GM19438 (cell line): ENCODE results near the gene E2F4.
A peak's percentile ranks its signal among the peaks of the same experiment; 100 is the strongest.

ENCODE experiments used
- ATAC-seq: cut with Tn5 transposase; IDR thresholded peaks from one replicate; pipeline ENCODE4 v1.9.1; 2021; ENCODE audit warnings: low read depth; ENCODE audit not compliant: unreplicated experiment

Gene E2F4

DNA sequence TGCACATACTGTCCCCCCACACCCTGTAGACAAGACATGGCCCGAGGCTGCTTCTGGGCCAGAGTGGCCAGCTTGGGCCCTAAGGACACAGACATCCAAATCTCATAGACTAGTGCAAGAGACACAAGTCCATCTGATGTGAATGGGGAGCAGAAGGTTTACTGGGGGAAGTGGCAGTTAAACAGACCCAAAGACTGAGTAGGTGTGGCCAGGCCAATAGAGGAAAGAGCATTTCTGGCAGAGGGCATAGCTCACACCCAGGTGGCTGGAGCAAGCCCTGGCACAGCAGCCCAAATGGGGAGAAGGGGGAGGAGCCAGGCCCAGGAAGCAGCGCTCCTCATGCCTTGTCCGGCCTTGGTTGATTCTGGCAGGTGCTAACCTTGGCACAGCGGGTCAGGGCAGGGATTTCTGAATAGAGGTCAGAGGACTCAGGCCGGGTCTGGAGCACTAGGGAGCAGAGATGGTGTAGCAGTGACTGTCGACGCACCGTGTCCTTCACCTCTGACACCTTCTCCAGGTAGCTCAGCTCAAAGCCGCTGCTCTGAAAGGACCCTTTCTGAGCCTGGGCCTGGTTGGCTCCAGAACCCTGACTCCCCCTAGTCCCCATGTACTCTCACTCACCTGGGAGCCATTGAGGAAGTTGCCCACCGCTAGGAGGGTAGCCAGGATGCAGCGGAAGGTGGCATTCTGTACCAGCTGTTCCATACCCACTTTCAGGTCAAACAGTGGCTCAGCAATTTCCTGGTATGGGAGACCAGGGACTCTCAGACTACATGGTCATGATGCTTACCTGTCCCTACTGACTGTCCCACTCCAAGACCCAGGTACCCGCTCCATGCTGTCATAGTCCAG lies 39.1 kb downstream of the E2F4 start:
- no peak for ATAC-seq

DNA sequence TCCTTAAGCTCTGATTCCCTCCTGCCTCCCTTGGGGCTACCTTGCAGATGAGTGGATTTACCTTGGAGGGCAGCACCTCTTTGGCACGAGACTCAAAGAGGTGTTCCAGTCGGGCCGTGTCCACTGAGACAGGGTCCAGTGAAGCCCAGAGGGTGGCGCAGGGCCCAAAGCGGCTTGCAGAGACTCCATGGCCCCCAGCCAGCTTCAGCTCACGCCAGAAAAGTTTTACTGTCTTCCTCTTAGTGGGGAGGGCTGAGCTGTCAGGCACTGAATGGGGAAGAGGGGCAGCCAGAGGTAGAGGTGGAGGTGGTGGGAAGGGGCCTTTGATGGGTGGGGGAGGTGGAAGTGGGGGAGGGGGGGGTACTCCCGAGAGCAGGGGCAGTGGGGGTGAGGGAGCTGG lies 41.6 kb downstream of the E2F4 start:
- no peak for ATAC-seq

DNA sequence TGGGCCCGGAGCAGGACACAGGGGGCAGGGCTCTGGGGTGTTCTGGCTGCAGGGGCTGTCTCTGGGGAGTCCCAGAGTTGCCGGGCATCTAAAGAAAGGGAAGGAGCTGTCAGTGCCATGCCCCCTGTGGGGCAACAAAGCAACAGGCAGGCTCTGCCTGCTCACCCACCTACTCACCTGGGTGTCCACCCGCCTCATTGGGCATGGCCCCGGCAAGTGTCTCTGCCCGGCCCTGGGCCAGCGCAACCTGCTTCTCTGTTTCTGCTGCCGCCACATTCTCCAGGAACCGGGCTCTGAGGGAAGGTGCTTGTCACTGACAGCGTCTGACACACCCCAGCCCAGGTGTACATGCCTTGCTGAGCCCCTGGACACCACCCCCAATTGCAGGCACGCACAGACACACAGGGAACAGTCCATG lies 42.2 kb downstream of the E2F4 start:
- ATAC-seq = no peak

DNA sequence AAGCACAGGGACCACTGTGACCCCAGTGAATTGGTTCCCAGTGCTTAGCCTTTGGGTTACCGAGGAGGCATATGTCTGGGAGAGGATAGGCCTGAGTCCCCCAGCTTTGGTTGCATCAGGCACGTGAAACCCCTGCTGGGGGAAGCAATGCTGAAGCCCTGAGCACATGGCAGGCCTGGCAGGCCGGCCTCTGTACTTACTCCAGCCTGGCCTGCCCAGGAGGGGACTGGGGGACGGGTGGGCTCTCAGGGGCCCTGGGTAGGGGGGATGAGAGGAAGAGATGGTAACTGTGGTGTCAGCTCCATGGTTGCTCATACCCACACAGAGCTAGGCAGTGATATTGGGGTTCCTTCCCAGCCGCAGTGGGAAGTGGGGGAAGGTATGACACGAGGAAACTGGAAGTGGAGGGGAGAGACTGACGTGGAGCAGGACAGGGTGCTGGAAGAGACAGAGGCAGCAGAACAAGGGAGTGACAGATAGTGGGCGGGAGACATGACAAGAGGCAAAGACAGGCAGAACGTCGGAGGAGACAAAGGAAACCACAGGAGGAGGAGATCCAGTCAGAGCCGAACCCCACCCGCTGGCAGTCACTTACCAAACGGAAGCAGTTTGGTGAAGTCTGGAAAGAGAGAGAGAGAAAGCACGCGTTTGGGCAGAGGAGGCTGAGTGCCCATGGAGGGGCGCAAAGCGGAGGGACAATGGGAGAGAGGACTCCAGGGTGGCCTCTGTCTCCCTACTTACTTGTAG lies 44.0 kb downstream of the E2F4 start:
- ATAC-seq = no peak

DNA sequence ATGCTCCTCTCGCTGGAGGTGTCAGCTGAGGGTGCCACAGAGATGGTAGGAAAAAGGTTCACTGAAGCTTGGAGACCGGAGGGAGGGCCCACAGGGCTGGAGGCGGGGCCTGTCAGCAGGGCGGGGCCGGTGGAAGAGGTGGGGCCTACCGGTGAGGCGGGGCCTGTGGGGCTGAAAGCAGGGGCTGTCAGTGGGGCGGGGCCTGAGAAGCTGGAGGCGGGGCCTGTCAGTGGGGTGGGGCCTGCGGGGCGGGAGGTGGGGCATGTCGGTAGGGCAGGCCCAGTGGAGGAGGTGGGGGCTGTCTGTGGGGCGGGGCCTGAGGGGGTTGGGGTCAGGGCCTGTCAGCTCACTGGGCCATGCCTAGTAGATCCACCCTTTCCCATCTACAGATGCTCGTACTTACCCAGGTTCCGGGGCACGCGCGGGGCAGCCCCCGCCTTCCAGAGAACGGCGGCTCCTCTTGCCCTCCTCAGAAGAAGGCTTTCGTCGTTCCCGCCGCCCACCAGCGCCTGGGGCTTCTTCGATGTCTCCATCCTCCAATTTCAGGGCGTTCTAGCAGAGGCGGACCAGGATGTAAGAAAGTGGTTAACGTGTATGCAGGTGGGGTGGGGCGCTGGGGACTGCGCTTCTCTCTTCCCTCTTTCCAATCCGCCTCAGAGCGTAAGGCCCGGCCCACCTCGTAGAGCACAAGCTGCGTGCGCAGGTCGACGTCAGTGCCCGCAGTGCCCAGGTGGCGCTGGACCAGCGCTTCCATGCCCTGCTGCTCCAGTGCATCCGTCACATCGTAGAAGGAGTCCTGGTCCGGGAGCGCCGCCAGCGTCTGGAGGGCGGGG lies 44.8 kb downstream of the E2F4 start:
- ATAC-seq = no peak

DNA sequence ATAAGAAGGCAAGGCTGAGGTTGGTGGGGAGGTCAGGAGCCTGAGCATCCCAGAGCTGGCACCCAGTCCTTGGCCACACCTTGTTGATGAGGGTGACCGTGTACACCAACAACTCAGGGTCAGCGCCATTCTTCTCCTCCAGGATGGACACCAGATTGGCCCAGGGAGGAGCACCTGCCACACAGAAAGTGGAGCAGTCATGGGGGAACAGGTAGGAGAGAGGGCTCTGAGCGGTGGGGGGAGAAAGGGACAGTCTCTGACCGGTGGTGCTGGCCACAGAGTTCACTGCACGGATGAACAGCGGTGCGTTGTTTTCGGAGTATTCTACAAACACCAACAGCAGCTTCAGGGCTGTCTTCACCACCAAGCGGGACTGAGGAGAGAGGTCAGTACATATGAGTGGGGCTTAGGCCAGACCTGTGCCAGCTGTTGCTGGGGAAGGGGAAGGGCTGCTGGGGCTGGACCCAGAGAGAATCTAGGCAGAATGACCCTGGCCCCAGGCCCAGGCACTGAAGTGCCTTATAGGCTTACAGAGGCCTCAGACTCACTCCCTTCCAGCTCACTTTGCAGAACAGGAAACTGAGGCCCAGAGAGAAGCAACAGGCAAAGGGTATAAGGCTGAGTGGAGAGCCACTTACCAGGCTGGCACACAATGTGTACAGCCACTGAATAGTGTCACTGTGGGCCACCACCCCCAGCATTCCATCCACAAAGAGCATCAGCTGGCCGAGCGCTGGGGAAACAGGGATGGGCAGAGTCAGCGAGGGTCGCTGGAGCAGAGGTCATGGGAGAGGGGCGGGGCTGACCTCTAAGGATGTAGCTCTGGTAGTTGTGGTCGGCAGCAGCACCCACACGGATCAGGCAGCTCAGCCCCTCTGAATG lies 45.7 kb downstream of the E2F4 start:
- no peak for ATAC-seq

DNA sequence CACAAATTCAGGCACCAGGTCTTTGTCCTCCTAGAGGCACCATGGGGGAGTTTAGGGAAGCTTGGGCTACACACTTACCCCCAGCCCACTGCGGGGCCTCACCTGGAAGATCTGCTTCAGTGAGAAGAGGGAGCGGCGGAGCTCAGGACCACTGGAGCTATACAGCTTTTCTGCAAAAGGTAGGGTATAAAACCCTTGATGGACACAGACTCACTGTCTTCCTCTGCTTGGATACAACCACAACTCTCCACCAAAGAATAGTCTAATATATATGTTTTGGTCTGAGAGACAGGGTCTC lies 46.3 kb downstream of the E2F4 start:
- ATAC-seq = no peak

DNA sequence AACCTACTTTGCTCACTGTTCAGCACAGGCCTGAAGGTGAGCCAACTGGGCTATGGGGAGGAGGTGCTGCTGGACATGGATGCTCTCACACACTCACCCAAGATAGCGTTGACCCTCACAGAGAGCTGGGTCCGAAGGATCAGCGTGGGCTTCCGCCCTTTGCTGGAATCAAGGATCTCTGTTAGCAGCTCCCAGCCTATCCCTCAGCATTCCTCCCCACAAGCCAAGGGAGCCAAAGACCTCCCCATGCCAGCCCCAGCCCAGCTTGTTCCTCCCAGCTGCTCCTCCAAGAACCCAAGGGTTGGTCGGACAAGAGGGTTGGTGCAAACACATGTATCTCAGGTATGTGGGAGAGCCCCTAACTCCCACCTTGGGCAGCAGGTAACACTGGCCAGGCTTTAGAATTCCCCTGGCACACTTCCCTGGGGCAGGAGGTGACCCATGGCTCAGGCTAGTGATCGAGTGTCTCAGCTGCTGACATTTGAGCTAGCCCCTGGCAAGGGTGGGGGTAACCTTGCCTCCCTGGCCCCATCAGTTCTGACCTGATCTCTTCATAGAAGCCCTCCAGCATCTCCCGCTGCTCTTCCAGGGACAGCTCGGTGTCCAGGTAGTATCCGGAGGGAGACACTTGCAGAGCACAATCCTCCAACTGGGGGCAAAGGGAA lies 47.0 kb downstream of the E2F4 start:
- no peak for ATAC-seq

DNA sequence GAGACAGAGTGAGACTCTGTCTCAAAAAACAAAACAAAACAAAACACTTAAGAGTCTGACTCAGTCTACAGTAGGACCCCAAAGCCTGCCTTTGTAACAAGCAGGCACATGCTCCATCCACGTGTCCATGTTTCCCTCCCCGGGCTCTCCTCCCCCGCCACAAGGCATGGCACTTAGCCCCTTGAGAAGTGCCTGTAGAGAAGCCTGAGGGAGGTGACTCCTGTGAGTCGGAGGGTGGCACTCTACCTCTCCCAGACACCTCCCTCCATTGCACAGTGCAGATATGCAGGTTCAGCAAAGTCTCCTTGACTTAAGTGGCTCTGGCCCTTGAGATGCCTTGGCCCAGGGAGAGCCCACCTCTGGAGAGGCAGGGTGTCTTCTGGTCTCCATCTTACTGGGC lies 48.6 kb downstream of the E2F4 start:
- no peak for ATAC-seq

DNA sequence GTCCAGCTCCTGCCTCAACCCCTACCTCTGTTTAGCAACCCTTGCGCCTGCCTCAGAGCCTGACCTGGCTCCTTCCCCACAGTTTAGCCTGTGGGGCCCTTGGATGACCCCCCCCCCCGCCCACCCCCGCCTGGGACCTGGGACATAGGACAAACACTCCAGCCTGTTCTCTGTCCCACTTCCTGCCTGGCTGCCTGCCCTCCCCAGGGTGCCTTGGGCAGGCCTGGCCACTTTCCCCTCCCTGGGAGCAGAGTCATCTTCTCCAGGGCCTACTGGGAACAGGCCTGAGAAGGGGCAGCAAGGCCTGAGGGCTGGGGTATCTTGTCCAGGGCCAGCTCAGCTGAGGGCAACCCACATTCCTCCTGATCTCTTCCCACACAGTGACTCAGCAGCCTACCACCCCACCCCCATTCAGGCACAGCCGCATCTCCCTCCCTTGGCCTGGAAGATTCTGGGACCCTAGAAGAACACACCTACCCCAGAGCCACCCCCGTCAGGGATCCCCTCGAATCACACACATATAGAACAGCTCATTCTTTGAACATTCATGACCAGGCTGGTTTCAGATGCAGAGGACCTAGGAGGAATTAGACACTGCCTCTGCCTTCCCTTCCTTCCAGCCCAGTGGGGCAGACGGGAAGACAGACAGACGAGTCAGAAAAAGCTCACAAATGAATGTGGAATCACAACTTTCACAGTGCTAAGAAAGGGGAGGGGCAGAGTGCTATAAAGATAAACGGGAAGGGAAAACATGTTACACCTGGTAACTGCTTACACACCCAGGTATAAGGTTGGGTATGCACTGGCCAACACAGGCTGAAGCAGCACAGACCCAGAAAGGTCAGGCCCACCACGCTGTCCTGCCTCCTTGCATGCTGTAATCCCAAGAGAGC lies 49.3 kb downstream of the E2F4 start:
- ATAC-seq = no peak

DNA sequence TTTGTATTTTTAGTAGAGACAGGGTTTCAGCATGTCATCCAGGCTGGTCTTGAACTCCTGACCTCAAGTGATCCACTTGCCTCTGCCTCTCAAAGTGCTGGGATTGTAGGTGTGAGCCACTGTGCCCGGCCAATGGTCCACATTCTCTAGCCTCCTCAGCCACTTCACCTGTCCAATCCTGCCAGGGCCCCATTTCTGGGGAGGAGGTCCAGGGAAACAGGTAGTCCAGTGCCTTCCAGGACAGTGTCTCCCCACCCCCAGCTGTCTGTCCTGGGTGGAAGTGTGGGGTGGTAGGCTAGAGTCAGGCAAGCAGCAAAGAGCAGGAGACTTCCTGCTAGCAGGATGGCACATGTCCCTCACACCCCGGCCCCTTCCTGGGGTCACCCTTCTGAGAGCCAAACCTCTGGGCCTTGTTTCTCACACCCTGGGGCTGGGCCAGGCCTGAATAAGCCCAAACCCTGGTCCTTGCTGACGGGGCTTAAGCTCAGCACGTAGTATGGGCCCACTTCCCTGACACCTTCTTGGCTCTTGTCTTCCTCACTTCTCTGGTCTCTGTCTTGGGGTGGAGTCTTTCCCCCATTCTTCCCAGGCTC lies 50.3 kb downstream of the E2F4 start:
- ATAC-seq = no peak

DNA sequence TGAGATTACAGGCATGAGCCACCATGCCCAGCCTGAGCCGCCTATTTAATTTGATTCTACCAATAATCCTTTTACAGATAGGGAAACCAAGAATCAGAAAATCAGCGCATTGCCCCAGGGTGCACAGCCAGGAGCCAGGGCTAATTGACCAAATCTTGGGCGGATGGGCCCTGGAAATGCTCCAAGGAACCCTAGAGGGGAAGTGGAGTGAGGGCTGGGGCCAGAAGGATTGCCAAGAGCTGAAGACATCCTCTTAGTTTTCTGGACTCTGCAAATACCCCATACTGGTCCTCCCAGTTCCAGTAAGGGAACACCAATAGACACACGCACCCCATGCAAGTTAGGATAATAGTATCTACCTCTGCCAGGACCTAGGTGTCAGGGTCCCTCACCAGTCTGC lies 51.5 kb downstream of the E2F4 start:
- ATAC-seq = no peak

DNA sequence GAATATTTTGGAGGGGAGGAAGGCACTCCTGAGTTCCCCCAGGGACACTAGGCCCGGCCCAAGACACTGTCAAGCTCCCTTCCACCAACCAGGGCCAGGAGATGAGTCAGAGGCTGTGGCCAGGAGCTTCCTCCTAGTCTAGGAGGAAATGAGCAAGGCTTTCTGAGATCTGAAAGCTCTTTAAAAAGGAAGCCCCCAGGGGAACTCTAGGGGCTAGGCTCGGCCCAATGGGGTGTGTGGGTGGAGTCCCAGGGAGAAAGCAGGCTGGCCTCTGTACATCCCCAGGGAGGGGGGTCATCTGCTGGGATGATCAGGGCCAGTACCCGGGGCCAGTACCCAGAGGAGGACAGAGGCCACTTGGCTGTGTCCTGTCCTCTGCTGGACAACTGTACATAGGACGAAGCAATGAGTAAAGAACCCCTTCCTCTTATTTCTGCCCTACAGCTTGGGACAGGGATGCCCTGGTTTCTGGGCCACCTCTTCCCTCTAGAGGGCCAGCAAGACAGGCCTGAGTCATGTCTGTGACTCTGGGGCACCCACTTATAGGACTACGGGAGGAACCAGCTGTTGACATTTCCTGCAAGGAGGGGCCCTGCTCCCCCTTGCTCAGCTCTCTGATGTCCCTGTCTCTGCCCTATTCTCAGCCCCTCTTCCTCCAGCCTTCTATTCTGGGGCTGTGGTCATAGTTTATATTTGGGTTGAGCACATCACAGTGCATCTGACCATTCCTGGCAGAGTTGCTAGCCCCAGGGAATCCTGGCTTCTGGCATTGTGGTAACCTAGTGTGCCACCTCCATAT lies 52.6 kb downstream of the E2F4 start:
- peak; percentile 42 for ATAC-seq

DNA sequence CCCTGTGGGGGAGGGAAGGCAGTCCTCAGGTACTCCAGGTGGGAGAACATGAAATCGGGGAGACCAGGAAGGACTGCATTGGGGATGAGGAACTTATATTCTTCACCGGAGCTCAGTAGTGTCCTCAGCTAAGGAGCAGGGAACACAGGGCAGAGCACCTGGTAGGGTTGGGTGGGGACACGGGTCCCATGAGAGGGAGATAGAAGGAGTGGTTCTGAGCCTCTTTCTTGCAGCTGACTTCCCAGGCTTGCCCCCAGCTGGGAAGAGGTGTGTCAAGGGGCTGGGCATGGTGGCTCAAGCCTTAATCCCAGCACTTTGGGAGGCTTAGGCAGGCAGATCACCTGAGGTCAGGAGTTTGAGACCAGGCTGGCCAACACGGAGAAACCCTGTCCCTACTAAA lies 53.2 kb downstream of the E2F4 start:
- no peak for ATAC-seq

DNA sequence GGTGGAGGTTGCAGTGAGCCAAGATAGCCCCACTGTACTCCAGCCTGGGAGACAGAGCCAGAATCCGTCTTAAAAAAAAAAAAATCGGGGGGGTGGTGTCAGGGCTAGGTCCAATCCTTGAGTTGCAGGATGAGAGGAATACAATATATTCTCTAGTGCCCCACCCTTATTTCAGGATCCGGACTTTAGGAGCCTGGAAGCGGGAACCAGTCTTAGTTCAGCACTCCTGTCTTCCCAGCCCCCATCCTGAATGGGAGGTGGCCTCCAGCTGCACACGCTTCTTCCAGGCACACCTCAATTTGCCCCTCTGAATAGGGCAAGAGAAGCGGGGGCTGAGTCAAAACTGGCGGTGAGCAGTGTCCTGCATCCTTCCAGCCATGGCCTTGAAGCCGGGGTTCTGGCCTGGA lies 53.7 kb downstream of the E2F4 start:
- ATAC-seq = no peak

DNA sequence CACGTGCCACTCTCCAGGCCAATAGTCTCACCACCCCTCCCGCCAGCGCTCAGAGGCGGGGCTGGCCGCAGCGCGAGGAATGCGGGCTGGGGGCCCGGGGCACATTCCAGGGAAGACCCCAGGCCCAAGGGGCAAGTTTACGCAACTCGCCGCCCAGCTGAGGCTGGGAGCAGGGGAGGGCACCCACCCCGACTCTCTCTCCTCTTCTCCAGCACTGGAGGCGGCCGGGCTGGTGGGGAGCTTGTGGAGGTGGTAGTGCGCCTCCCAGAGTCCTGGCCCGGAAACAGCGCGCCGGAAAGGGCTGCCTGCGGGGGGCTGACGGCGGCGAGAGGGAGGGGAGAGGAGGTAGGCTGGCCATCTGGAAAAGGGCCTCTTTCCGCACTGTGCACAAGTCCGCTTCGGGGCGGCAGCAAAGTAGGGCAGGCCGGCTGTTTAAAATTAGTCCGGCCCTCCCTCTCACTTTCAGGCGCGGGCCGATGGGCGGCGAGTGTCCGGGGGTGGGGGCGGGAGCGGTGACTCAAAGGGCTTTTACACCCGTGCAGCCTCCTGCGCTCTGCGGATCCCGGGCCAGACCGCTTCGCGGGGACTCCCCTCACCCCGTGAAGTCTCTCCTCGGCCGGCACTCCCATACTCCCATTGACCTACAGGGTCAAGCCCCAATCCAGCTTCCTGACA lies 54.3 kb downstream of the E2F4 start:
- ATAC-seq = peak; percentile 14

DNA sequence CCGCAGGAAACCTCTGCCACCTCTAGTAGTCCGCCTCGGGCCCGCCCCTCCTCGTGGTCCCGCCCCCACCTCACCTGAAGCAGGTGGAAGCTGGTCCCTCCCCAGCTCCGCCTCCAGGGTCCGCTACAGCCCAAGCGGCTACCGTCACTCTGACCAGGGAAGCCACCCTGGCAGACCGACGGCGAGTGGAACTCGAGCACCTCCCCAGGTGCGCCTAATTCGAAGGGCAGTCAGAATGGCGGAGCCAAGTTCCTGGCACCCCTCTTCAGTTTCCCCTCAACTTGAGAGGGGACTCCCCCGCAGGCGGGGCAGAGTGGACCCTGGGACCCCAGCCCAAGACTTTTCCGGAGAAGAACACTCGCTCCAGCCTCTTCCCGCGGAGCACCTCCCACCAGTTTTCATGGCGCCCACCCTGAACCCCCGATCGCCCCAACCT lies 54.8 kb downstream of the E2F4 start:
- peak; percentile 9 for ATAC-seq
